Activated T-helper 1 cell treated with anti-CD3 and anti-CD28 coated beads, Interleukin-2, amount 50 U/mL, for 16 hours (primary cell): ENCODE results near the gene ZNF562.

Source experiments
- DNase-seq, 2 donors: peaks; one replicate each; pipeline ENCODE4 v3.0.0-alpha.2; 2020; ENCODE audit warnings: low read depth in 1 of 2, low spot score in 1 of 2

ZNF562 gene

DNA sequence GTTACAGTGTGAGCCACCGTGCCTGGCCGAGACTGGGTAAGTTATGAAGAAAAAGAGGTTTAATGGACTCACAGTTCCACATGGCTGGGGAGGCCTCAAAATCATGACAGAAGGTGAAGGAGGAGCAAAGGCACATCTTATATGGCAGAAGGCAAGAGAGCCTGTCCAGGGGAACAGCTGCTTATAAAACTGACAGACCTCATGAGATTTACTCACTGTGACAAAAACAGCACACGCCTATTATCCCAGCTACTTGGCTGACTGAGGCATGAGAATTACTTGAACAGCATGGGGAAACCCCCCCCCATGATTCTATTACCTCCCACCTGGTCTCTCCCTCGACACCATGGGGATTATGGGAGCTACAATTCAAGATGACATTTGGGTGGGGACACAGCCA lies 30.4 kb downstream of the ZNF562 start:
- no peak for DNase-seq

DNA sequence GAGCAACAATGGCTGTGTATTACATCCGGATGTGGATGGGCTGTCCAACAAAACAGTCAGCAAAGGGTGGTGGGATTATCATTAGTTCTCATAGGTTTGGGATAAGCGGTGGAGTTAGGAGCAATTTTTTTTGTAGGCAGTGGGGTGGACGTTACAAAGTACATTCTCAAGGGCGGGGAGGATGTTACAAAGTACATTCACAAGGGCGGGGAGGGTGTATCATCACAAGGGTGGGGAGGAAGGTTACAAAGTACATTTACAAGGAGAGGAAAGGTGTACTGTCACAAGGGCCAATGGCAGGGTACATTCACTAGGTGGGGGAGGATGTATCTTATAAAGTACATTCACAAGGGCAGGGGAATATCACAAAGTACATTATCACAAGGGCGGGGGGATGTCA lies 33.1 kb downstream of the ZNF562 start:
- no peak for DNase-seq

DNA sequence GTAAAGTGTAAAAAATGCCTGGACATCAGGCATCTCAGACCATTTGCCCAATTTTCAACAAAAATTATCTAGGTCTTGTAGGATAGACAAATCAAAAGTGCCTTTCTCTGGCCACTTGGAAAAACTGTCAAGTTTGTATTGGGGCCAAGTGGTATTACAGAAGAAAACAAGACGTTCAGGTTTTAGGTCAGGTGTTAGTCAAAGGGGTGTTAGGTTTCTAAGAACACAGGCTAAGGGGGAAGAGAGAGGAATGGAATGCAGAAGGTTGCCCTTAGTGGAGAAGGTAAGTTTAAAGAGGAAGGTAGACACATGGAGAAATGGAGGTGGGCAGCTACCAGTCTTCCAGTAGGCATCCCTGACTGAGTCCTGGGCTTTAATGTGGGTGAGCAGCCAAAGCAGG lies 33.9 kb downstream of the ZNF562 start:
- DNase-seq, result no peak

DNA sequence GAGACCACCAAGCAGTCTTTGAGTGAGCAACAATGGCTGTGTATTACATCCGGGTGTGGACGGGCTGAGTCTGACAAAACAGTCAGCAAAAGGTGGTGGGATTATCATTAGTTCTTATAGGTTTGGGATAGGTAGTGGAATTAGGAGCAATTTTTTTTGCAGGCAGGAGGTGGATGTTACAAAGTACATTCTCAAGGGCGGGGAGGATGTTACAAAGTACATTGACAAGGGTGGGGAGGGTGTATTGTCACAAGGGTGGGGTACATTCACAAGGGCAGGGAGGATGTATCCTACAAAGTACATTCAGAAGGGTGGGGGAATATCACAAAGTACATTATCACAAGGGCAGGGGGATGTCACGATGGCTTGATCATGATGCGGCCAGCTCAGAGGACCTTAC lies 38.9 kb downstream of the ZNF562 start:
- no peak for DNase-seq

DNA sequence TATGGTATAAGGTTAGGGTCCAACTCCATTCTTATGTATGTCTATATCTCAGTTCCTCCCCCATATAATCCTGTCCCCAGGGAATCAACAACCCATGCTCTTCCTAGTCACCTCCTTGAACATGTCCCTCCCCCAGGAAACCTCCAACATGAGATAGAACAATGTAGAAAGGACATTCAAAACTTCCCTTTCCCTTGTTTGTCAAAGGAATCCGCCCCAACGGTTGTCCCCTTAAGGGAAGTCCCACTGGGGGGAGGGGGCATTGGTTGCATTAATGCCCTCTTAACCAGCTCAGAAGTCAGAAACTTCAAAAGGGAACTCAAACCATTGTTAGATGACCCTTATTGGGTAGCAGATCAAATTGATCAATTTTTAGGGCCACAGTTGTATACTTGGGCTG lies 47.0 kb downstream of the ZNF562 start:
- DNase-seq, result no peak

DNA sequence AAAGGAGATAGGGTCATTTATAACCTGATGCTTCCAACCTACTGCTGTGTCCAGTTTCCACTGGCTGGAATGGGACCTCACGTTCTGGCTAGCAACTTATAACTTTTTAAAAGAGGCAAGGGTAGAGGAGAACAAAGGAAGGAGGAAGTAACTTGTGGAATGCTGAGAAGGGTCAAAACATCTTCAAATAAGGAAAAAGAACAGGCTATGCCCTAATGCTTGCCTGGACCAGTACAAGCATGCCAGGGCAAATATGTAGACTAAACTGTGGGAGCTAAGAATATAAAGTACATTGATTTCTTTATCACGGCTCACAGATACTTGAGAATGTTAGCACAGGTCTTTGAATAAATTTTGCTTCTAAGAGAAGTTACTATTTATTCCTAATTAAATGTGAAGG lies 52.4 kb downstream of the ZNF562 start:
- no peak for DNase-seq

DNA sequence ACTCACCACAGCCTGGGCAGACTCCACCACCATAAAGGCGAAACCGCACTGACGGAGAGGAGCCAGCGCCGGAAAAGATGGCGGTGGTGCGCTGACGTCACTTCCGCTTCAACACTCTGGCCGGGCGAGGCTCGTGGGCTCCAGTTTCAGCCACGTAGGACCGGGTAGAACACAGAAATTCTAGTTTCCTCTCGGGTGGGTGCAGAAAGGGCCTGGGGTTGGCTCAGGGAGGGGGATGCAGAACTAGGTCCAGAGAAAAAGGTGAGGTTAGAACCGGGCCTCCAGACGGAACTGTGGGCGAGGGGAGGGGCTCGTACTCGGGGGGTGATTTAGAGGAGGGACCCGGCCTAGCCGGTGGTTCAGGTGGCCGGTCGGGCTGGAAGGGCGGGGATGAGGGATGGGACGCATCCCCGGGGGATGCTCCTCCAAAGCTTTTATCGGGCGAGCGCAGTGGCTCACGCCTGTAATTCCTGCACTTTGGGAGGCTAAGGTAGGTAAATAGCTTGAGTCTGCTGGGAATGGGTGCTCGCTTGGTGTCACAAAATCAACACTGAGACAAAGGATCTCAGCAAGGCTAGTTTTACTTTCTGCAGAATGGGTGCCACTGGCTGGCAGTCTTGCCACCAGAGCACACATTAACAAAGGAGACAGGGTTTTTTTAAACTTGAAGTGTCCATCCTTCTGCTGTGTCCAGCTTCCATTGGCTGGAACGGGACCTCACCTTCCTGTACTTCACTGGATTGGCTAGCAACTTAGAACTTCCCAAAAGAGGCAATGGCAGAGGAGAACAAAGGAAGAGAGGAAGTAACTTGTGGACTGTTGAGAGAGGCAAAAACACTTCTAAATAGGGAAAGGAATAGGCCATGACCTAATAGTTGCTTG lies 53.5 kb downstream of the ZNF562 start, which contains the start of gene ZNF561:
Gene ZNF561 (minus strand): TSS at position 77 of the 882 bp plus-strand sequence. CDS start 1,776 bp downstream, outside the sequence.
- DNase-seq, result peak; percentile 71 to 81

DNA sequence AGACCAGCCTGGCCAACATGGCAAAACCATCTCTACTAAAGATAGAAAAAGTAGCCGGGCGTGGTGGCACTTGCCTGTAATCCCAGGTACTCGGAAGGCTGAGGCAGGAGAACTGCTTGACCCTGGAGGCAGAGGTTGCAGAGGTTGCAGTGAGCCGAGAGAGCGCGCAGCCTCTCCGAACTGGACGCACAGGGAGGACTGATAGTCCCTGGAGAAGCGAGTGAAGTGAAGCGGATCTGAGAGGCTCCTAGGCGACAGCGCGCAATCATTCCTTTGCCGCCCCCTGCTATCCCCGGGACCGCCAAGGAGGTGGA lies 54.1 kb downstream of the ZNF562 start:
- no peak for DNase-seq

DNA sequence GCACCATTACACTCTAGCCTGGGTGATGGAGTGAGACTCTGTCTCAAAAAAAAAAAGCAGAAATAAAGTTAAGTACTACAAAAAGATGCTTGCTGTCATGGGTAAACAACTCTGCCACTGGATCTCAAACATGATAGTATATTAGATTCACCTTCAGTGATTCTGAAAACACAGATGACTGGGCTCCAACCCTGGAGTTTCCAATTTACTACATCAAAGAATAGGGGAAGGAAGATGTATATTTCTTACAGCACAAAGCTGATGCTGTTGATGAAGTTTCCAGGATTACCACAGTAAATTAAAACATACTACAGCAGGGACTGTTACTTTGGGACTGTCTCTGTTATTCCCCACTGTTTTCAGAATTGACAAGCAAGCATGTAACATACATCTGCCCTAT lies 59.1 kb downstream of the ZNF562 start:
- DNase-seq, result no peak

DNA sequence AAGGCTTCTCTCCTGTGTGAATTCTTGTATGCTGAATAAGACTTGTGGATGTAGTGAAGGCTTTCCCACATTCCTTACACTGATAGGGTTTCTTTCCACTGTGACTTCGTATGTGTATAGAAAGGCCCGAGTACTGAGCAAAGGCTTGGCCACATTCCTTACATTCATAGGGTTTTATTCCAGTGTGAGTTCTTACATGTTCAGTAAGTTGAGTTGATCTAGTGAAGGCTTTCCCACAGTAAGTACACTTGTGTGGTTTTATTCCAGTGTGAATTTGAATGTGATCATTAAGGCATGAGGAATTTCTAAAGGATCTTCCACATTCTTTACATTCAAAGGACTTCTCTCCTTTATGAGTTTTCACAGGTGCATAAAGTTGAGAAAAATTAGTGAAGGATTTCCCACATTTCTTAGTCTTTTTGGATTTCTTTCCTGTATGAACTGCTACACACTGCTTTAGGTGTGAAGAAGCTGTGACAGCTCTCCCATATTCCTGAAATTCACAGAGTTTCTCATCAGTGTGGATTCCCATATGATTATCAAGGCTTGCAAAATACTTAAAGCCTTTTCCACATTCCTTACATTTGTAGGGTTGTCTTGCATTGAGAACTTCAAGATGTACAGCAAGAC lies 64.3 kb downstream of the ZNF562 start:
- DNase-seq, result no peak

DNA sequence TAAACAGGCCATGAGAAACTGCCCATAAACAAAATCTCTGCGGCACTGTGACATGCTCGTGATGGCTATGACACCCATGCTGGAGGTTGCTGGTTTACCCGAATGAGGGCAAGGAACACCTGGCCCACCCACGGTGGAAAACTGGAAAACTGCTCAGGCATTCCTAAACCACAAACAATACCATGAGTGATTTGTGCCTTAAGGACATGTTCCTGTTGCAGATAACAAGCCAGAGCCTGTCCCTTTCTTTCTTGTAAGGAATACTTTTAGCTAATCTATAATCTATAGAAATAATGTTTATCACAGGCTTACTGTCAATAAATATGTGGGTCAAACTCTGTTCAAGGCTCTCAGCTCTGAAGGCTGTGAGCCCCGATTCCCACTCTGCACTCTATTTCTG lies 66.0 kb downstream of the ZNF562 start:
- no peak for DNase-seq

DNA sequence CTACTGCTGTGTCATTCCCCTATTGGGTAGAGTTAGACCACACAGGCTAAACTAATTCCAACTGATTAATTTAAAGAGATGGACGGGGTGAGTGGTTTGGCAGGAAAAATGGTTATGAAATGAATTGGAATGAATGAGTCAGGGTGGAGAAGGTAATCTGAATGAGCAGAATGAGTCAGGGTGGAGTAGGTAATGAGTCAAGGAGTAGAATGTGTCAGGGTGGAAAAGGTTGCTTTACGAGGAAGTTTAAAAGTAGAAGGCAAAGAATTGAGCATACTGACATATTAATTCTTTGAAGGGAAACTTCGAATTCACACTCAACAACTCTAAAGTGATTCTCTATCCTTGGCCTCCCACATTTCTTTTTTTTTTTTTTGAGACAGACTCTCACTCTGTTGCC lies 77.9 kb downstream of the ZNF562 start:
- DNase-seq, result no peak
